H9 (cell line): ENCODE results near the gene INSL3. TPM values are rescaled to one million over a fixed set of nuclear protein-coding genes. Genes with fewer than 3 reads are reported as not detected.
A peak's percentile ranks its signal among the peaks of the same experiment; 100 is the strongest.

ENCODE experiments used
- DNase-seq: peaks from one replicate; pipeline ENCODE4 v3.0.0-alpha.2; 2017
- H2AFZ ChIP-seq: one replicate; pipeline ENCODE4 v1.6.1; 2013; ENCODE audit warnings: mild to moderate bottlenecking, low read length, control low read depth, moderate library complexity
- H2AK5ac ChIP-seq: 2 replicates; pipeline ENCODE4 v1.6.1; 2013; ENCODE audit warnings: low read length, control low read depth, mixed read lengths; ENCODE audit not compliant: insufficient read length
- H2BK120ac ChIP-seq: one replicate; pipeline ENCODE4 v1.6.1; 2013; ENCODE audit warnings: low read depth, mild to moderate bottlenecking, low read length, control low read depth, inconsistent platforms; ENCODE audit not compliant: poor library complexity, severe bottlenecking
- H2BK12ac ChIP-seq: 2 replicates; pipeline ENCODE4 v1.6.1; 2013; ENCODE audit warnings: low read length, control low read depth, mixed read lengths, low read depth; ENCODE audit not compliant: insufficient read length
- H2BK15ac ChIP-seq: 2 replicates; pipeline ENCODE4 v1.6.1; 2013; ENCODE audit warnings: low read depth, low read length, control low read depth
- H2BK20ac ChIP-seq: one replicate; pipeline ENCODE4 v1.6.1; 2013; ENCODE audit warnings: low read depth, mild to moderate bottlenecking, low read length, control low read depth, inconsistent platforms; ENCODE audit not compliant: poor library complexity, severe bottlenecking
- H2BK5ac ChIP-seq: 2 replicates; pipeline ENCODE4 v1.6.1; 2013; ENCODE audit warnings: low read length, control low read depth, mixed read lengths; ENCODE audit not compliant: insufficient read length
- H3K14ac ChIP-seq: 2 replicates; pipeline ENCODE4 v1.6.1; 2013; ENCODE audit warnings: low read length, control low read depth; ENCODE audit not compliant: insufficient read depth
- H3K18ac ChIP-seq: 2 replicates; pipeline ENCODE4 v1.6.1; 2013; ENCODE audit warnings: low read depth, mild to moderate bottlenecking, mixed read lengths, low read length, control low read depth; ENCODE audit not compliant: insufficient read length
- H3K23ac ChIP-seq: 2 replicates; pipeline ENCODE4 v1.6.1; 2013; ENCODE audit warnings: low read length, control low read depth, mixed read lengths, low read depth; ENCODE audit not compliant: insufficient read length
- H3K23me2 ChIP-seq: 2 replicates; pipeline ENCODE4 v1.6.1; 2013; ENCODE audit warnings: low read depth, mild to moderate bottlenecking, mixed read lengths, low read length, control low read depth; ENCODE audit not compliant: insufficient read length, poor library complexity, severe bottlenecking
- H3K27ac ChIP-seq: 2 replicates; pipeline ENCODE4 v1.5.1; 2013; ENCODE audit warnings: low read length, control low read depth, mixed read lengths, low read depth; ENCODE audit not compliant: insufficient read length
- H3K27me3 ChIP-seq: 2 replicates; pipeline ENCODE4 v1.6.1; 2013; ENCODE audit warnings: low read length, control low read depth, inconsistent platforms; ENCODE audit not compliant: insufficient read depth
- H3K4ac ChIP-seq: 2 replicates; pipeline ENCODE4 v1.6.1; 2013; ENCODE audit warnings: low read depth, mild to moderate bottlenecking, control low read depth, inconsistent platforms, low read length, moderate library complexity
- H3K4me1 ChIP-seq: 2 replicates; pipeline ENCODE4 v1.6.1; 2013; ENCODE audit warnings: low read length, control low read depth, inconsistent platforms; ENCODE audit not compliant: insufficient read depth
- H3K4me2 ChIP-seq: 2 replicates; pipeline ENCODE4 v1.6.1; 2013; ENCODE audit warnings: low read length, control low read depth, mixed read lengths; ENCODE audit not compliant: insufficient read length, insufficient read depth
- H3K56ac ChIP-seq: 2 replicates; pipeline ENCODE4 v1.6.1; 2013; ENCODE audit warnings: low read depth, mild to moderate bottlenecking, mixed read lengths, low read length, control low read depth; ENCODE audit not compliant: insufficient read length
- H3K79me1 ChIP-seq: 2 replicates; pipeline ENCODE4 v1.6.1; 2013; ENCODE audit warnings: low read depth, mild to moderate bottlenecking, moderate library complexity, low read length, control low read depth, inconsistent platforms; ENCODE audit not compliant: insufficient read depth, poor library complexity, severe bottlenecking
- H3K79me2 ChIP-seq: 2 replicates; pipeline ENCODE4 v1.6.1; 2013; ENCODE audit warnings: low read length, control low read depth, inconsistent platforms; ENCODE audit not compliant: insufficient read depth
- H3K9ac ChIP-seq: 2 replicates; pipeline ENCODE4 v1.6.1; 2013; ENCODE audit warnings: low read length, control low read depth, mixed read lengths; ENCODE audit not compliant: insufficient read length; ENCODE audit errors: extremely low read depth
- H3K9me3 ChIP-seq: one replicate; pipeline ENCODE4 v1.6.1; 2013; ENCODE audit warnings: low read depth, low read length, inconsistent platforms; ENCODE audit not compliant: control insufficient read depth
- H3T11ph ChIP-seq: one replicate; pipeline ENCODE4 v1.6.1; 2013; ENCODE audit warnings: mild to moderate bottlenecking, low read length, control low read depth, inconsistent platforms
- H4K20me1 ChIP-seq: one replicate; pipeline ENCODE4 v1.6.1; 2013; ENCODE audit not compliant: control insufficient read depth, insufficient read length, insufficient read depth
- H4K5ac ChIP-seq: 2 replicates; pipeline ENCODE4 v1.6.1; 2013; ENCODE audit warnings: low read depth, mild to moderate bottlenecking, mixed read lengths, low read length, control low read depth; ENCODE audit not compliant: insufficient read length
- H4K8ac ChIP-seq: replicated peaks from 2 replicates; pipeline ENCODE4 v1.6.1; 2013; ENCODE audit warnings: low read length, control low read depth, mixed read lengths, low read depth; ENCODE audit not compliant: insufficient read length
- H4K91ac ChIP-seq: 2 replicates; pipeline ENCODE4 v1.6.1; 2013; ENCODE audit warnings: low read depth, mild to moderate bottlenecking, moderate library complexity, mixed read lengths, low read length, control low read depth; ENCODE audit not compliant: insufficient read length
- H3K27ac Mint-ChIP-seq, 3 experiments: 2 replicates in 2 of 3; 3 replicates in 1 of 3; pipeline ENCODE4 v1.8.0; 2020 to 2021; ENCODE audit warnings: mixed read lengths in 3 of 3, mild to moderate bottlenecking in 1 of 3, moderate library complexity in 1 of 3
- H3K27me3 Mint-ChIP-seq: 2 replicates; pipeline ENCODE4 v1.8.0; 2021; ENCODE audit warnings: low read depth, mild to moderate bottlenecking, moderate library complexity, mixed read lengths
- H3K36me3 Mint-ChIP-seq, 3 experiments: 2 replicates in 2 of 3; 3 replicates in 1 of 3; pipeline ENCODE4 v1.8.0; 2020 to 2021; ENCODE audit warnings: low read depth in 3 of 3, mixed read lengths in 3 of 3; ENCODE audit not compliant: insufficient read depth in 1 of 3
- H3K4me1 Mint-ChIP-seq, 2 experiments: 2 replicates each; pipeline ENCODE4 v1.8.0; 2020; ENCODE audit warnings: mixed read lengths in 2 of 2
- H3K4me3 Mint-ChIP-seq, 2 experiments: 2 replicates in 1 of 2; 3 replicates in 1 of 2; pipeline ENCODE4 v1.8.0; 2020 to 2021; ENCODE audit warnings: mild to moderate bottlenecking in 2 of 2, mixed read lengths in 2 of 2, moderate library complexity in 1 of 2
- H3K9me3 Mint-ChIP-seq, 2 experiments: 2 replicates in 1 of 2; 3 replicates in 1 of 2; pipeline ENCODE4 v1.8.0; 2020; ENCODE audit warnings: mild to moderate bottlenecking in 2 of 2, mixed read lengths in 2 of 2, moderate library complexity in 1 of 2
- whole genome bisulfite sequencing: extraction: QIAGEN DNeasy Blood & Tissue Kit; methylation state at CpG from one replicate; pipeline ENCODE4 v1.1.7; 2013; ENCODE audit warnings: missing lambda C conversion rate, low lambda C conversion rate, mixed read lengths; ENCODE audit not compliant: insufficient read length; ENCODE audit errors: extremely low coverage; 5-methylcytosine and 5-hydroxymethylcytosine counted together
- total RNA-seq: library from RNA; stranded (reverse); gene quantifications from 2 replicates; pipeline ENCODE4 v1.2.1, GENCODE V29; 2021
- TF ChIP-seq, protein P1 (sequence below): fragments of 200-600 bp; sonication (generic); conservative IDR thresholded peaks from 3 replicates; pipeline ENCODE4 v1.8.0; 2021; ENCODE audit warnings: antibody characterized with exemption, mild to moderate bottlenecking

INSL3 gene
- total RNA-seq, 1 experiment from 2014 or later = 0.63 TPM

DNA sequence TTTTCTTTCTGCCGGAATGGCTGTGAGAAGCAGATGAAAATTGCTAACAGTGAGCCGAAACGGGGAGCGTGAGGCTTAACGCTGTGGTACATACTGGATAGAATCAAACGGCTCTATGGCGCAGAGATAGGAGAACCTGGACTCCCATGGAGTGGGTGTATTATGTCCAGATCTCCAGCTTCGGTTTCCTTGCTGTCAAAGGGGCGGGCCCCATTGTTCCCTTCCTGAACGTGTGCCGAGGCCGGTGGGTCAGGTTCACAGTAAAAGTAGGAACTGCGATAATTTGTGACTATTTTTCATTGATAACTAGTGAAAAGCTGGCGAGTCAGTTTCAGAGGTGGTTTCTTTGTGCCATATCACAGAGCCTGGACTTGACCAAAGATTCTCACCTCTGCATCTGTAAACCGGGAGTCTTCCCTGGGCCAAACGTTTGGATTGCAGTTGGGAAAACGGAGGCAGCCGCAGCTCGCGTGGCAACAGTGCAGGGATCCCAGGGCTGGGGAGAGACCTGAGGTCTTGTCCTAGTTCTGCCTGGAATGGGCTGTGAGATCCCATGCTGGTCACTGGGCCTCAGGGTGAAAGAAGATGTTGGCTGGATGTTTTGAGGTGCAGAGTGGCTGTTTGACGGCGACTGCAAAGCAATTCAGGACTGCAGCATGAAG is 39.1 kb upstream of the INSL3 start:
- peak overlapping the region; percentile 91 for H3K14ac ChIP-seq
- H3K36me3 Mint-ChIP-seq = peaks cover 40 to 60% (median 50%) of the 10 kb centered on the region in 3 experiments
- H3K4me1 Mint-ChIP-seq = peaks cover 13 to 26% of the 10 kb centered on the region in 2 experiments
- H4K91ac ChIP-seq = no peak overlapping the region
- H3K9ac ChIP-seq = peak overlapping the region; percentile 99
- H2BK5ac ChIP-seq = no peak overlapping the region
- no peaks in the 10 kb centered on the region for H4K20me1 ChIP-seq
- H3K79me2 ChIP-seq = peaks cover 16% of the 10 kb centered on the region; the same call in 1 of the 2 replicates
- H2AFZ ChIP-seq = no peak overlapping the region
- no peak overlapping the region for H3K56ac ChIP-seq
- H3K9me3 Mint-ChIP-seq = peaks cover 0 to 2% of the 10 kb centered on the region in 2 experiments; a peak in 2 of 5 replicates
- no peak overlapping the region for H2BK12ac ChIP-seq
- peak overlapping the region; percentile 99 to 100 for H3K4me3 Mint-ChIP-seq
- H3K18ac ChIP-seq = peak overlapping the region; percentile 71
- H2AK5ac ChIP-seq = no peak overlapping the region
- no peak overlapping the region for H4K5ac ChIP-seq
- H4K8ac ChIP-seq = no peak overlapping the region
- WGBS = no CpG with 5 or more reads among the region's 22 CpGs
- no peak overlapping the region for H3K23ac ChIP-seq
- H3K4me2 ChIP-seq = peak overlapping the region; percentile 100
- no peak overlapping the region for H2BK120ac ChIP-seq
- H3K27me3 ChIP-seq = no peaks in the 10 kb centered on the region
- peaks cover 4% of the 10 kb centered on the region for H3K23me2 ChIP-seq
- H3K27ac ChIP-seq = peak overlapping the region; percentile 37
- H3K27me3 Mint-ChIP-seq = peaks cover 2% of the 10 kb centered on the region
- no peak for DNase-seq
- peaks cover 7% of the 10 kb centered on the region for H3K79me1 ChIP-seq
- no peak overlapping the region for H2BK20ac ChIP-seq
- no peak overlapping the region for H3T11ph ChIP-seq
- no peaks in the 10 kb centered on the region for H3K9me3 ChIP-seq
- H3K27ac Mint-ChIP-seq = peak overlapping the region; percentile 96 to 99 (median 97); a peak in 6 of 7 replicates
- H2BK15ac ChIP-seq = no peak overlapping the region
- TF ChIP-seq, protein P1, sequence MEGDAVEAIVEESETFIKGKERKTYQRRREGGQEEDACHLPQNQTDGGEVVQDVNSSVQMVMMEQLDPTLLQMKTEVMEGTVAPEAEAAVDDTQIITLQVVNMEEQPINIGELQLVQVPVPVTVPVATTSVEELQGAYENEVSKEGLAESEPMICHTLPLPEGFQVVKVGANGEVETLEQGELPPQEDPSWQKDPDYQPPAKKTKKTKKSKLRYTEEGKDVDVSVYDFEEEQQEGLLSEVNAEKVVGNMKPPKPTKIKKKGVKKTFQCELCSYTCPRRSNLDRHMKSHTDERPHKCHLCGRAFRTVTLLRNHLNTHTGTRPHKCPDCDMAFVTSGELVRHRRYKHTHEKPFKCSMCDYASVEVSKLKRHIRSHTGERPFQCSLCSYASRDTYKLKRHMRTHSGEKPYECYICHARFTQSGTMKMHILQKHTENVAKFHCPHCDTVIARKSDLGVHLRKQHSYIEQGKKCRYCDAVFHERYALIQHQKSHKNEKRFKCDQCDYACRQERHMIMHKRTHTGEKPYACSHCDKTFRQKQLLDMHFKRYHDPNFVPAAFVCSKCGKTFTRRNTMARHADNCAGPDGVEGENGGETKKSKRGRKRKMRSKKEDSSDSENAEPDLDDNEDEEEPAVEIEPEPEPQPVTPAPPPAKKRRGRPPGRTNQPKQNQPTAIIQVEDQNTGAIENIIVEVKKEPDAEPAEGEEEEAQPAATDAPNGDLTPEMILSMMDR = no peak
- H3K4ac ChIP-seq = peak overlapping the region; percentile 13; the same call in 1 of the 2 replicates
- no peaks in the 10 kb centered on the region for H3K4me1 ChIP-seq
